GM12892 (cell line): ENCODE results near the gene FCER2.

Experiments
- POLR2A ChIP-seq: IDR thresholded peaks from 2 replicates; pipeline ENCODE4 v1.6.1; 2011; ENCODE audit warnings: low read depth, low read length, control low read depth
- POLR2AphosphoS5 ChIP-seq: IDR thresholded peaks from 2 replicates; pipeline ENCODE4 v1.6.1; 2011; ENCODE audit warnings: low read depth, low read length, control low read depth
- TAF1 ChIP-seq: IDR thresholded peaks from 2 replicates; pipeline ENCODE4 v1.6.1; 2011; ENCODE audit warnings: low read depth, mild to moderate bottlenecking, control low read depth, low read length, borderline replicate concordance

DNA sequence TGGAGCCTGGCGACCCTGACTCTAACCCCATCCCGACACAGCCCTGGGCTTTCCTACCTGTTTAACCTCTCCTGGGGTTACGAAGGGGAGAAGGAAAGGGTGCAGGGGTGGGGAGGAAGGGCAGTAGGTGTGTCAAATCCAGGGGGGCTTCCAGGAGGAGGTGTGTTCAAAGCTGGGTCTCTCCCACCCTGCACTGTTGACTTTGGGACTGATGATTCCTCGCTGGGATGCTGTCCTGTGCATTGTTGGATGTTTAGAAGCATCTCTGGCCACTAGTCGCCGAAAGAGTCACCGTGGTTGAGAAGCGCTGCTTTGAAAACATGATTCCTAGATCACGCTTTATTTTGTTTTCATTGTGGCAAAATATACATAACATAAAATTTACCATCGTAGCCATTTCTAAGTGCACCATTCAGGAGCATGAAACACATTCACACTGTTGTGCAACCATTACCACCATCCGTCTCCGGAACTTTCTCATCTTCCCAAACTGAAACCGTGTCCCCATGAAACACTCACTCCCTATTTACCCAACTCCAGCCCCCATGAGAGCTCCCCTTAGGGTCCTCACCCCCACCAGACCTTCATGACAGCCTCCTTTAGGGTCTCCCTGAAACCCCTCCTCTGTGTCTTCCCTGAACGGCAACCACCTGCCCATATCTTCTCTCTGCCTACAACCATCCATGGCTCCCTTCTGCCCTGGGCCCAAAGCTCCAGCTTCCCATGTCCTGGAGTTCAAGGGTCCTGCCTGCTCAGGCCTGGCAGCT lies 4.4 kb upstream of the FCER2 start:
- TF ChIP-seq POLR2AphosphoS5 = no peak
- no peak for TF ChIP-seq POLR2A
- TF ChIP-seq TAF1 = no peak
